GM19023 (cell line): ENCODE data around the gene LRRC47.

Experiments
- ATAC-seq: cut with Tn5 transposase; IDR thresholded peaks from one replicate; pipeline ENCODE4 v1.9.1; 2021; ENCODE audit warnings: mild to moderate bottlenecking, moderate library complexity; ENCODE audit not compliant: unreplicated experiment

Gene LRRC47

GRCh38 chr1:3796215-3797061 is at the start of gene LRRC47:
Gene LRRC47, minus strand, starts transcription at chr1:3796498. Its CDS starts 22 bp downstream, at chr1:3796476.
- peak; percentile 98 for ATAC-seq

- ATAC-seq = no peak
Observed at GRCh38 chr1:3842912-3843311, 46.6 kb upstream of the LRRC47 start.

GRCh38 chr1:3841491-3841890 is 45.2 kb upstream of the LRRC47 start:
- no peak for ATAC-seq

- ATAC-seq = no peak
Observed at GRCh38 chr1:3838788-3839187, 42.5 kb upstream of the LRRC47 start.

GRCh38 chr1:3837685-3838084 is 41.4 kb upstream of the LRRC47 start:
- no peak for ATAC-seq

GRCh38 chr1:3837200-3837599 is 40.9 kb upstream of the LRRC47 start:
- ATAC-seq = no peak

- no peak for ATAC-seq
Observed at GRCh38 chr1:3836421-3836820, 40.1 kb upstream of the LRRC47 start.

GRCh38 chr1:3834701-3835100 is 38.4 kb upstream of the LRRC47 start:
- no peak for ATAC-seq

- no peak for ATAC-seq
Observed at GRCh38 chr1:3831689-3832088, 35.4 kb upstream of the LRRC47 start.

- ATAC-seq = no peak
Observed at GRCh38 chr1:3828391-3828790, 32.1 kb upstream of the LRRC47 start.

- ATAC-seq = no peak
Observed at GRCh38 chr1:3827813-3828307, 31.6 kb upstream of the LRRC47 start.

GRCh38 chr1:3825356-3825755 is 29.1 kb upstream of the LRRC47 start:
- ATAC-seq = no peak

- ATAC-seq = no peak
Observed at GRCh38 chr1:3824650-3825049, 28.4 kb upstream of the LRRC47 start.

GRCh38 chr1:3822421-3822820 is 26.1 kb upstream of the LRRC47 start:
- no peak for ATAC-seq

GRCh38 chr1:3821908-3822307 is 25.6 kb upstream of the LRRC47 start:
- no peak for ATAC-seq

GRCh38 chr1:3821447-3821846 is 25.1 kb upstream of the LRRC47 start:
- no peak for ATAC-seq

- no peak for ATAC-seq
Observed at GRCh38 chr1:3821004-3821403, 24.7 kb upstream of the LRRC47 start.

GRCh38 chr1:3820316-3820715 is 24.0 kb upstream of the LRRC47 start:
- no peak for ATAC-seq

GRCh38 chr1:3819771-3820200 is 23.5 kb upstream of the LRRC47 start:
- no peak for ATAC-seq

- no peak for ATAC-seq
Observed at GRCh38 chr1:3817821-3818597, 21.7 kb upstream of the LRRC47 start.

- no peak for ATAC-seq
Observed at GRCh38 chr1:3817138-3817740, 20.9 kb upstream of the LRRC47 start.
